ENCODE results near the gene C1QTNF12. TPM values are rescaled to one million over a fixed set of nuclear protein-coding genes. Genes with fewer than 3 reads are reported as not detected.

The C1QTNF12 gene
- total RNA-seq, 4 donors from 2014 or later, result 0.33 to 0.52 TPM; not detected in 2

DNA sequence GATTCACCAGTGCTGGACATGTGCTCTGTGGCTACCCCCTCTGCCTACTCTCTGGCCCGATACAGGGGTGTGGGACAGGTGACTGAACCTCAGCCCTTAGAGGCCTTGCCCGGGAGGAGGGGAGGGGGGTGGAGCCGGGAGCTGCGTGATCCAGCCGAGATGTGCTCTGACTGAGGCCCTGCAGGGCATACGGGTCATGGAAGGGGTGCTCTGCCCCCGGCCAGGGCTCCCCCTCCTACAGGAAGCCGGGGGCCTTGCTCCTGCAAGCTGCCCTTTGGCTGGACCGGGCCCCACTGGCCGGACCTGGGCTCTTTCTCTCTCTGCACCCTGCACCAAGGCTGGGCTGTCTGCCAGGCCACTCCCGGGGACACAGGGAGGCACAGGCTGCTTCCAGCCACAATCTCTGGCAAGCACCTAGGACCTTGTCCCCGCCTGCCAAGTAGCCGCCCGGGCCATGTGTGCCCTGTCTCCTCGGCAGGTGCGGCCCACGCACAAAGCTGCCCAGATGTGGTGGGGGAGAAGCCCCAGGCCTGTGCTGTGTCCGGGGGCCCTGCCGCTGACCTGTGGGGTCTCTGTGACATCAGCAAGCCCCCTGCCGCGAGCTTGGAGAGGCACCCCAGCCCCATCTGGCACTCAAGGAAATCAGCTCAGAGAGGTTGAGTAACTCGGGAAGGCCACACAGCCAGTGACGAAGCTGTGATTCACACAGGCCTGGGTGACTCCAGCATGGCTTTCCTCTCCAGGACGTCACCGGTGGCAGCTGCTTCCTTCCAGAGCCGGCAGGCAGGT lies 35.2 kb upstream of the C1QTNF12 start:
- Histone ChIP-seq H3K4me3 (no peak overlapping the region), H3K36me3 (no peaks in the 10 kb centered on the region), H3K4me1 (peaks cover 0 to 6% (median 0%) of the 10 kb centered on the region in 4 donors), H3K9me3 (no peaks in the 10 kb centered on the region), H3K27me3 (peaks cover 0 to 25% (median 1%) of the 10 kb centered on the region in 4 donors), H3K27ac (replicated peaks in 1 of 4) (no peak overlapping the region)
- intact Hi-C loops (cut with DNase I), result no loop called here
- WGBS, result 66% methylated on average over 7 of the region's 26 CpGs
- no peak for DNase-seq (ENCODE audit: extremely low spot score)
- TF ChIP-seq, protein P1, sequence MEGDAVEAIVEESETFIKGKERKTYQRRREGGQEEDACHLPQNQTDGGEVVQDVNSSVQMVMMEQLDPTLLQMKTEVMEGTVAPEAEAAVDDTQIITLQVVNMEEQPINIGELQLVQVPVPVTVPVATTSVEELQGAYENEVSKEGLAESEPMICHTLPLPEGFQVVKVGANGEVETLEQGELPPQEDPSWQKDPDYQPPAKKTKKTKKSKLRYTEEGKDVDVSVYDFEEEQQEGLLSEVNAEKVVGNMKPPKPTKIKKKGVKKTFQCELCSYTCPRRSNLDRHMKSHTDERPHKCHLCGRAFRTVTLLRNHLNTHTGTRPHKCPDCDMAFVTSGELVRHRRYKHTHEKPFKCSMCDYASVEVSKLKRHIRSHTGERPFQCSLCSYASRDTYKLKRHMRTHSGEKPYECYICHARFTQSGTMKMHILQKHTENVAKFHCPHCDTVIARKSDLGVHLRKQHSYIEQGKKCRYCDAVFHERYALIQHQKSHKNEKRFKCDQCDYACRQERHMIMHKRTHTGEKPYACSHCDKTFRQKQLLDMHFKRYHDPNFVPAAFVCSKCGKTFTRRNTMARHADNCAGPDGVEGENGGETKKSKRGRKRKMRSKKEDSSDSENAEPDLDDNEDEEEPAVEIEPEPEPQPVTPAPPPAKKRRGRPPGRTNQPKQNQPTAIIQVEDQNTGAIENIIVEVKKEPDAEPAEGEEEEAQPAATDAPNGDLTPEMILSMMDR (IDR thresholded peaks at IDR 0.05), result no peak
- TF ChIP-seq POLR2A (IDR thresholded peaks at IDR 0.05; ENCODE audit: low read depth), result no peak
- TF ChIP-seq EP300 (IDR thresholded peaks at IDR 0.05), result no peak
- TF ChIP-seq POLR2AphosphoS5 (IDR thresholded peaks at IDR 0.05), result no peak

- Histone ChIP-seq H3K27me3 (peaks cover 0 to 17% (median 0%) of the 10 kb centered on the region in 4 donors), H3K36me3 (no peaks in the 10 kb centered on the region), H3K9me3 (no peaks in the 10 kb centered on the region), H3K27ac (replicated peaks in 1 of 4) (no peak overlapping the region), H3K4me1 (peaks cover 0 to 6% (median 0%) of the 10 kb centered on the region in 4 donors), H3K4me3 (no peak overlapping the region)
- WGBS, result 89% methylated on average over 5 of the region's 21 CpGs
- TF ChIP-seq, protein P1 (IDR thresholded peaks at IDR 0.05), result no peak
- TF ChIP-seq POLR2AphosphoS5 (IDR thresholded peaks at IDR 0.05) (no peak), EP300 (IDR thresholded peaks at IDR 0.05) (no peak), POLR2A (IDR thresholded peaks at IDR 0.05; ENCODE audit: low read depth) (no peak)
- no peak for DNase-seq (ENCODE audit: extremely low spot score)
- intact Hi-C loops (cut with DNase I), result no loop called here
These were observed 34.4 kb upstream of the C1QTNF12 start for GRCh38 chr1:1280782-1281481.

- intact Hi-C loops (cut with DNase I), result no loop called here
- H3K27me3 ChIP-seq, result no peaks in the 10 kb centered on the region
- H3K27ac ChIP-seq (replicated peaks in 1 of 4), result no peak overlapping the region
- no peaks in the 10 kb centered on the region for H3K36me3 ChIP-seq
- H3K4me3 ChIP-seq, result no peak overlapping the region
- 94% methylated on average over 17 of the region's 17 CpGs for WGBS
- DNase-seq (ENCODE audit: extremely low spot score), result no peak
- H3K4me1 ChIP-seq, result peaks cover 9 to 24% (median 11%) of the 10 kb centered on the region in 4 donors
- TF ChIP-seq POLR2AphosphoS5 (IDR thresholded peaks at IDR 0.05) (no peak), EP300 (IDR thresholded peaks at IDR 0.05) (no peak), POLR2A (IDR thresholded peaks at IDR 0.05; ENCODE audit: low read depth) (no peak)
- TF ChIP-seq, protein P1 (IDR thresholded peaks at IDR 0.05), result no peak
- no peaks in the 10 kb centered on the region for H3K9me3 ChIP-seq
These were observed 32.5 kb upstream of the C1QTNF12 start for GRCh38 chr1:1279028-1279427.

GRCh38 chr1:1278620-1279019 lies 32.1 kb upstream of the C1QTNF12 start:
- no peak for DNase-seq (ENCODE audit: extremely low spot score)
- TF ChIP-seq, protein P1 (IDR thresholded peaks at IDR 0.05), result no peak
- TF ChIP-seq POLR2AphosphoS5 (IDR thresholded peaks at IDR 0.05) (no peak), EP300 (IDR thresholded peaks at IDR 0.05) (no peak)
- H3K36me3 ChIP-seq, result no peaks in the 10 kb centered on the region
- intact Hi-C loops (cut with DNase I), result no loop called here
- peaks cover 9 to 25% (median 11%) of the 10 kb centered on the region in 4 donors for H3K4me1 ChIP-seq
- H3K9me3 ChIP-seq, result no peaks in the 10 kb centered on the region
- no peaks in the 10 kb centered on the region for H3K27me3 ChIP-seq
- H3K4me3 ChIP-seq, result no peak overlapping the region
- WGBS, result 98% methylated on average over 13 of the region's 13 CpGs
- H3K27ac ChIP-seq (replicated peaks in 1 of 4), result no peak overlapping the region
